Central memory CD4-positive, alpha-beta T cell (primary cell): Measurements from ENCODE around the gene MKNK2.

Experiments
- DNase-seq: peaks from one replicate; pipeline ENCODE4 v3.0.0; 2022

Gene MKNK2

DNA sequence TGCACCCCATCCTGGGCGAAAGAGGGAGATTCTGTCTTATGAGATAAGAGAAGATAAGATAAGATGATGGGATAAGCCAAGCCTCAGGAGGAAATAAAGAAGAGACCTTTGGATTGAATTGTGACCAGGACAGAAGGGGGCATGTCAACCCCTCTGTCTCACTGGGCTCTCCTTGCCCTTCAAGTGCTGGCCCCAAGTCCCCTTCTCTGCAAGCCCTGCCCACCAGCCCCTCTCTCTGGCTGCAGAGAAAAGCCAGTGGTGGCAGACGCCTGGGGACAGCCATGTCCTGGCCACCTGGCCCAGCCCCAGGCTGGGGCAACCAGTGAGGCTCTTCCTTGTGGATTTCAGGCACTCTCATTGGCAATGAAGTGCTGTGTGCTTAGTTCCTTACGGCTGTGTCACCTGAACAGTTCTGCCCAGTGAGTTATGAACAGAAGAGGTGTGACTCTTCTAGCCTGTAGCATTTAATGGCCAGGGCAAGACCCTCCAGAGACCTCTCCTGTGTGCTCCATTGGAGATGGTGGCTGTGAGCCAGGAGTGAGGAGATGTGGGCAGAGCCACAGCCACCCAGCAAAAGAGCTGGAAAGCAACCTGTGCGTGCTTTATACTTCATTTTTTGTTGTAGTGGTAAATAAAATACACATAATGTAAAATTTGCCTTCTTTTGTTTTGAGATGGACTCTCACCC, 29.4 kb downstream of the MKNK2 start:
- DNase-seq = no peak

DNA sequence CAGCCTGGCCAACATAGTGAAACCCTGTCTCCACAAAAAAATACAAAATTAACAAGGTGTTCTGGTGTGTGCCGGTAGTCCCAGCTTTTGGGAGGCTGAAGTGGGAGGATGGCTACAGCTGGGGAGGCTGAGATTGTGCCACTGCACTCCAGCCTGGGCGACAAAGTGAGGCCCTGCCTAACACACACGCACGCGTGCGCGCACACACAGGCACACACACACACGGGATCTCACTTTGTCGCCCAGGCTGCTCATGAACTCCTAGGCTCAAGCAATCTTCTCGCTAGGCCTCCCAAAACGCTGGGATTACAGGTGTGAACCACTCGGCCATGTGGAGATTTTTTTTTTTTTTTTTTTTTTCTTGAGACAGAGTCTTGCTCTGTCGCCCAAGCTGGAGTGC, 32.3 kb downstream of the MKNK2 start:
- no peak for DNase-seq

- DNase-seq = peak; percentile 41
These were observed 34.8 kb downstream of the MKNK2 start for GRCh38 chr19:2016041-2016807.

DNA sequence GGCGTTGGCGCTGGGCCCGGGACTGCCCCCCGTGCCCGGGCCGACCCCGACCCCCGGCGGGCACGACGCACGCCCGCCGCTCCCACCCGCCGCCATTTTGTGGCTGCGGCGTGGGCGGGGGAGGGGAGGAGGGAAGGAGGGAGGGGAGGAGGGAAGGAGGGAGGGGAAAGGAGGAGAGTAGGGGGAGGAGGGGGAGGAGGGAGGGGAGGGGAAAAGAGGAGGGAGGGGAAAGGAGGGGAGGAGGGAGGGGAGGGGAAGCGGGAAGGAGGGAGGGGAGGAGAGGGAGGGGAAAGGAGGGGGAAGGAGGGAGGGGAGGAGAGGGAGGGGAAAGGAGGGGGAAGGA, 35.5 kb downstream of the MKNK2 start, which contains the start of gene BTBD2:
TSS of gene BTBD2 (minus strand) at position 107 of the 343 bp plus-strand sequence. CDS start at position 96, 11 bp downstream.
- DNase-seq = peak; percentile 24

- DNase-seq = no peak
These were observed 36.1 kb downstream of the MKNK2 start for GRCh38 chr19:2014731-2015607.

- no peak for DNase-seq
These were observed 36.9 kb downstream of the MKNK2 start for GRCh38 chr19:2014131-2014571.

GRCh38 chr19:2013683-2013961, 37.4 kb downstream of the MKNK2 start:
- no peak for DNase-seq

DNA sequence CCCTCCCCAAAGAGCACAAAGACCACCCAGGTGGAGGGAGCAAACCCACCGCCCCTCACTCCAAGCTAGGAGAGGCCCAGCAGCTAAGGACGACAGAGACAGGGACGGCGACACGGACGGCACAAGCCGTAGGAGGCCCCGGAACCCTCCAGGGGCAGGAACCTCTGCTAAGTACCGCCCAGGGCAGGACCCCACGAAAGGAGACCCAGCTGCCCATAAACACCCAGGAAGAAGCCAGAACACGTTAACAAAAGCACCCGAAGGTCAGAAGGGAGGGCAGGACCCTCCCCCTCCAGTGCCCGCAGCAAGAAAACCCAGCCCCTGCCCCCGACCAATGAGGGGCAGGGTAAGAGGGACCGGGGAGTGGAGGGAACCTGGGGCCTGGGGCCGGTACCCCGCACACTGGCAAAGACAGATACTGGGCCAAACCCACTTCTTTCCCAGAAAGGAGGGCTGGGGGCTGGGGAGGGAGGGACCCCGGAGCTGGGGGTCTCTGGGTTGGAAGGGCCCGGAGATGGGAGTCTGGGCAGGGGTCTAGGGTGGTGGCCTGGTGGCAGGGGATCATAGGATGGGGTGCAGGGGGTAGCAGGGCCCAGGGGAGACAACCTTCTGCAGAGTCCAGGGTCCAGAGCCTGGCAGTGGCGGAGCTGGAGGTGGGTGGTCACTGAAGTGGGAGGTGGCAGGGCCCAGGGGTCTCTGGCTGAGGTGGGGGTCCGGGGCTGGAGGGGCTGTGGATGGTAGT, 37.9 kb downstream of the MKNK2 start:
- DNase-seq = no peak

GRCh38 chr19:2011169-2011568, 39.9 kb downstream of the MKNK2 start:
- no peak for DNase-seq

DNA sequence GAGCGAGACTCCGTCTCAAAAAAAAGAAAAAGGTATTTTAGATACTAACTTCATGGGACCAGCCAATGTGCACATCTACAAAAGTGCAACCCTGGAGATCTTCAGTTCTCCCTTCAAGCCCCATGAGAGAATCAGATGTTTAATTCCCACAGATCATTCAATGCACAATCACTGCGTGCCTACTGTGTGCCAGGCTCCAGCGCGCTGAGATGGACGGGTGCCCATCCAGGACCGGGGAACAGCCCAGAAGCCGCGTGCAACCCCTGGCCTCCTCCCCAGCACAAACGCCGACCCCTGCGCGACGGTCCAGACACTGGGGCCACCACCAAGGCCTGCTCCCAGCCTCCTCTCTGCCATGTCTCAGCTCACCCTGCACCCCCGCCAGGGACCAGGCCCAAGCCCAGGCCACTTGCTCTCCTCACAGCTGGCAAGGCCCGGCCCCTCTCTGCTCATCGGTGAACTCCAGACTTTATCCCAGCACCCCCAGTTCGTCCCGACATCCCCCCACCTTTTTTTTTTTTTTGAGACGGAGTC, 40.8 kb downstream of the MKNK2 start:
- no peak for DNase-seq

GRCh38 chr19:2003874-2004273, 47.2 kb downstream of the MKNK2 start:
- DNase-seq = no peak

GRCh38 chr19:1999856-2000515, 51.1 kb downstream of the MKNK2 start:
- no peak for DNase-seq

GRCh38 chr19:1998712-1999708, 52.0 kb downstream of the MKNK2 start:
- no peak for DNase-seq

DNA sequence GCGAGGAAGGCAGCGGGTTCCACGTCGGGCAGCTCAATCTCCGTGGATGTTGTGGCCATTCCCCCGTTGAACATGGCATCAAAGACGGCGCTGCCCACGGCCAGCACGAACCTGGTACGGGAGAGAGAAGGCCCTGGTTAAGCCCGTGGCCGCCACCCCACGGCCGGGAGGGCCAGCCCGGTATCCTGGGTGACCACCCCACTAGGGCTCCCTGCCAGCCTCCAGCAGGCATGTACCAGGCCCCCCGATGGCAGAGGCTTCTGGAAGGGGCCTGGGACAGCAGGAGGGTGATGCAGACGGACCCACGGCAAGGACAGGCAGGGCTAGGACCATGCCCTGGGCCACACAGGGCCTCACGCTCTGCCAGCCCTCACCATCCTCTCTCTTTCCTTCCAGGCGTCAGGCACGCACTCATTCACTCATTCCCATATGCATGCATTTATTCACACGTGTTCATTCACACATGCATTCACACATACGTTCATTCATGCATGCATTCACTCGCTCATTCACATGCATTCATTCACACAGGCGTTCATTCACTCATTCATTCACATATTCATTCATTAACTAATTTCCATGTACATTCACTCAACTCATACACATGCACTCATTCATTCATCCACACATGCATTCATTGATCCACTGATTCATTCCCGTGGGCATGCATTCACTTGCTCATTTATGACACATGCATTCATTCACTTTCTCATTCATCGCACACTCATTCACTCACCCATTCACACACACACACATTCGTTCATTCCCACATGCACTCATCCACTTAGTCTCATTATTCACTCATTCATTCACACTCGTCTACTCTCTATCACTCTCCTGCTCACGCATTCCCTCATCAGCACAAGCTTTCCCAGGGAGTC, 53.5 kb downstream of the MKNK2 start:
- DNase-seq = no peak

GRCh38 chr19:1992759-1993260, 58.2 kb downstream of the MKNK2 start:
- DNase-seq = no peak

DNA sequence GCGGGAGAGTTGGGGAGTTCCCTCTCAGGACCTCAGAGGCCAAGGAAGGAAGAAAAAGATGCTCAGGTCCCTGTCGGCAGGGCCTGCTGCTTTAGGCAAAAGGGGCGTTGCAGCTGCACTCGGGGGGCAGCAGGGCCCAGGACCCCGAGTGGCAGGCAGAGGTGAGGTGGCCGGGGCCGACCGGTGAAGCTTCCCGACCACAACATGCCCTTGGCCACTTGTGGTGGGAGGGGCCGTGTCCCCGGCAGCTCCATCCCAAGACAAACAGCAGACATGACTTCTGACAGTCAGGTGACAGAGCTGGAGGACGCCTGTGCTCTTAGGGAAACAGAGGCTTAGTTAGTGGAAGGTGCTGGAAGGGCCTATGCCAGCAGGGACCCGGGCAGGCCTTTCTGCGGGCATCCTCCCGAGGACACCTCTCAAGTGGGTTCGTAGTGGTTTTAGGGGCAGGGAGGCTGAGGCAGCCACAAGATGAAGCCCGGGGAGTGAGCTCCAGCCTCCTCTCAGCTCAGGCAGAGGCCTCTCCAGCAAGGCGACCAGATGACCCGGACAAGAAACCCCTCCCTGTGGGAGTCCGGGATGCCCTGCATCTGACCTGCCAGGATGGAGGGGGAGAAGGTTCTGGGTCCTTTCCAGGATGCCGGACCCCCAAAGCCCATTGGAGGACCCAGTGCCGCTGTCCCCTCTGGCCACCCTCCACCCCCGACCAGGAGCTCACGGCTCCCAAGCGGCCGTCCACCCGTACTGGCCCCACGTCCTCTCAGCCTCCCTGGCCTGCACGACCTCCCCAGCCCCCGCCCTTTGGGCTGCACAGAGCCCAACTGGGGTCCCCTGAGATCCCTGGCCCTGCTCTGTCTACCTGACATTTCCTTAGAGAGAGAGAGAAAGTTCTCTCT, 59.8 kb downstream of the MKNK2 start:
- DNase-seq = no peak

DNA sequence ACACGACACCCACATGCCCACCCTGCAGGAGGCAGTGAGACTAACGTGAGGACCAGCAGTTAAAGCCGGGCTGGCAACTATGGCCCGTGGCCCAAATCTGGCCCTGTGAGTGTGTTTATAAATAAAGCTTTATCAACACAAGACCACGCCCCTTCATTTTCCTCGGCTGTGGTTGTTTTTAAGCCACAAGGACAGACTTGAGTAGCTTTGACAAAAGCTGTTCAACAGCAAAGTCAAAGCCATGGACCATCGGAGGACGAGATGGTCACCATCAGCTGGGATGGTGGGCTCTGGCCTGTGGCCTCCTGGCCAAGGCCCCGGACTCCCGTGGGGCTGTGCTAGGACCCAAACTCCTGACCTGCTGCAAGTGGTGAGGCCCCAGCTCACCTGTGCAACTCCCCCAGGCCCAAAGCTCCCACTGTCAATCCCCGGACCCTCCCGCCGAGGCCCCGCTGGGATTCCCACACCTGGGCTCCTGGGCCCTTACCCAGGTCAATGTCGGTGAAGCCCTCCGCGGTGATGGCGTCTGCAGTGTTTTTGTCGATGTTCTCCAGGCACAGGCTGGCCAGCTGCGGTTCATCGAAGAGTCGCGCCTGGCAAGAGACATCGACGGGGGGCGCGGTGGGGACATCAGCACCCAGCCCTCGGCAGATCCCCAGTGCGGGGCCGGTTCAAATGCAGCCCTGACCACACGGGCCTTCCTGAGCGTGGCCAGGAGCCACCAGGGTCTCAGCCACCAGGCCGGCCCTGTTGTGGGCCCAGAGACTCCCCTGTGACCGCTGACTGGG, 60.6 kb downstream of the MKNK2 start:
- no peak for DNase-seq
